Right renal cortex interstitium (tissue), 3 donors: Measurements from ENCODE around the gene DOHH. TPM values are rescaled to one million over a fixed set of nuclear protein-coding genes. Genes with fewer than 3 reads are reported as not detected.

ENCODE experiments used
- DNase-seq, 3 donors: peaks; one replicate each; pipeline ENCODE4 v3.0.0-alpha.2; 2013; ENCODE audit warnings: low read depth in 3 of 3, low spot score in 2 of 3
- polyA plus RNA-seq, 3 donors: library from polyadenylated mRNA; unstranded; fragments of 120-200 nt; gene quantifications; one replicate each; pipeline ENCODE4 v1.2.1, GENCODE V29; 2013; ENCODE audit not compliant: insufficient read length in 3 of 3

DOHH gene
- polyA plus RNA-seq, 3 donors: 5.8 to 7.0 (median 6.7) TPM

GRCh38 chr19:3481241-3482090 lies 19.0 kb downstream of the DOHH start:
- DNase-seq: no peak

GRCh38 chr19:3480383-3481091 lies 19.9 kb downstream of the DOHH start, which contains the start of gene SMIM24:
Gene SMIM24 (minus strand): TSS chr19:3480525. CDS start chr19:3480463, 62 bp downstream.
- no peak for DNase-seq

DNA sequence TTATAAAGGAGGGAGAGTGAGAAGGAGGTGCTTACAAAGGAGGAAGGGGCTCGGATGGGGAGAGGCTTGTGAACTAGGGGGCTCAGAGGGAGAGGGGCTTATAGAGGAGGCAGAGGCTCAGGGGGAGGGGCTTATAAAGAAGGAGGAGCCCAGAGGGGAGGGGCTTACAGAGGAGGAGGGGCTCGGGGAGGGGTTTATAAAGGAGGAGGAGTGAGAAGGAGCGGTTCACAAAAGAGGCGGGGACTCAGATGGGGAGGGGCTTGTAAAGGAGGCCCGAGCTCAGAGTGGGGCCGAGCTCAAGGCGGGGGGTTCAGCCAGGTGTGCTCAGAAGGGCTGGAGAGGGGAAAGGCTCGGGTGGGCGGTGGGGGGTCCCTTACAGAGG lies 20.6 kb downstream of the DOHH start:
- no peak for DNase-seq

- no peak for DNase-seq
Measured at GRCh38 chr19:3479177-3479833, 21.2 kb downstream of the DOHH start.

DNA sequence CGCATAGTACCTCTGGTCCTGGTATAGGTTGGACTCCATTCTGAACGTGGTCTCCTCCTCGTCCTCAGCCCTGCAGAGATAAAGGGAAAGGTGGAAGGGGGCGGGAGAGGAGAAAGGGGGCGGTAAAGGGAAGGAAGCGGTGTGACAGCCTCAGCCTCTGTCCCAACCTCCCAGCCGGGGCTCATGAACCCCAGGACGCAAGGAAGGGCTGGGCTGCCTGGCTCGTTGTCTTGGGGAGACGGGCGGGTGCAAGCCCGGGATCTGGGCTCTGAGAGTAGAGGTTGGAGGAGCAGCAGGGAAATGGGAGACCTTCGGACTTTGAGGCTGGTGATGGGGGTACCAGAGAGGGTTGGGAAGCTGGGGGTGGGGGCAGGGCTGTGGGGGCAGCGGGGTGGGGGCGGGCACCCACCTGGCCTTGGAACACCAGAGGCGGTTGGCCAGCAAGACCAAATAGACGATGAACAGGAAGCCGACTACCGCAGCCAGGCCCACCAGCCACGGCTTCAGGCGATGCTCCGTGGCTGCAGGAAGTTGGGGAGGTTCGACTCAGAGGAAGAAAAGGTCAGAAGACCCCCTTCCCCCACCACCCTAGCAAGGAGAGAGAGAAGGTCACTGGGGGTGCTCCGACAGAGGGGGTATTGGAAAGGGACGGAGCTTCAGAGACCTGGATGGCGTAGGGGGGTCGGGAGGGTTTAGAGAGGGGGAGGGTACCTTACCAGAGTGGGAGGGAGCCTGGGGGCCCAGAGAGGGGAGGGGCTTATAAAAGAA lies 21.9 kb downstream of the DOHH start:
- DNase-seq: no peak

GRCh38 chr19:3477951-3478350 lies 22.5 kb downstream of the DOHH start:
- no peak for DNase-seq

GRCh38 chr19:3477506-3477905 lies 23.0 kb downstream of the DOHH start:
- DNase-seq: no peak

GRCh38 chr19:3476830-3477229 lies 23.6 kb downstream of the DOHH start:
- DNase-seq: no peak

DNA sequence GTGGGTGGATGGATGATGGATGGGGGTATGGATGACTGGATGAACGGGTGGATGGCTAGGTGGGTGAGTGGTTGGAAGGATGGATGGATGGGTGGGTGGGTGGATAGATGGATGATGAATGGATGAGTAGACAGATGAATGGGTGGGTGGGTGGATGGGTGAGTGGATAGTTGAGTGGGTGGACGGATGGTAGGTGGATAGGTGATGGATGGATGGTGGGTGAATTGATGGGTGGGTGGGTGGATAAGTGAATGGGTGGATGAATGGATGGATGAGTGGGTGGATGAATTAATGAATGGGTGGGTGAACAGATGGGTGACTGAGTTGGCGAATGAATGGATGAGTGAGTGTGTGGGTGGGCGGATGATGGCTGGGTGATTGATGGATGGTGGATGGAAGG lies 25.0 kb downstream of the DOHH start:
- no peak for DNase-seq

DNA sequence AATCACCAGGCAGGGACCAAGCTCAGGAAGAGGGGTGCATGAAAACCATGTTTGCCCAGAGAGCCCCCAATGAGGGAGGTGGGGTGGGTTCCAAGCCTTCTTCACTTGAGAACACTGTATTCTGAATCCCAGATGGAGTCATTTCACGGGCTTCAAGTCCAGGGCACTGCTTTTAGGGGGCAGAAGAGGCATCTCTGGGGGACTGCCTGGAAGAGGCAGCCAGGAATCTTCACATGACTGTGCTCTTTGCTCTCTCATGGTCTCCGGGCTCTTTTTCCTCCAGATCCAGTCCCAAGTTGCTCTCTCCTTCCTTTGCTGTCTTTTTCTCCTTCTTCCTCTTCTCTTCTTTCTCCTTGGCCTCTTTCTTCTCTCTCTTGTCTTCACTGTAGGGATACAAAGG lies 25.9 kb downstream of the DOHH start:
- DNase-seq: no peak

DNA sequence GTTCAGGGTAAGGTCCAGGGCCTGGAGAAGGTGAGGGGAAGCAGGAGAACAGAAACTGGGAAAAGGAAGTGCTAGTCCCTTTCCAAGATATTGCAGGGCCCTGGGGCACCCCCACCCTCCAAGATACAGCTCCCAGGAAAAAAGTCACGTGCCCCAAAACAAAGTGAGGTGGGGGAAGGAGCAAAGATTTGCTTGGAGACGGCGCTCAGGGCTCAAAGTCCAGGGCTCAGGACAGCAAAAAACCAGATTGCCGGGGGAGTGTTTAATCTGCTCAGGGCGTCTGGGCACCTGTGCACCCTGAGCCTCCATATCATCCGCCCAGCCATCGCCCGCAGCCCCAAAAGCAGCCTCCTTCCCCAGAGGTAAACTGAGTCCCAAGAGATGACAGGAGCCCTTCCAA lies 26.5 kb downstream of the DOHH start:
- no peak for DNase-seq

DNA sequence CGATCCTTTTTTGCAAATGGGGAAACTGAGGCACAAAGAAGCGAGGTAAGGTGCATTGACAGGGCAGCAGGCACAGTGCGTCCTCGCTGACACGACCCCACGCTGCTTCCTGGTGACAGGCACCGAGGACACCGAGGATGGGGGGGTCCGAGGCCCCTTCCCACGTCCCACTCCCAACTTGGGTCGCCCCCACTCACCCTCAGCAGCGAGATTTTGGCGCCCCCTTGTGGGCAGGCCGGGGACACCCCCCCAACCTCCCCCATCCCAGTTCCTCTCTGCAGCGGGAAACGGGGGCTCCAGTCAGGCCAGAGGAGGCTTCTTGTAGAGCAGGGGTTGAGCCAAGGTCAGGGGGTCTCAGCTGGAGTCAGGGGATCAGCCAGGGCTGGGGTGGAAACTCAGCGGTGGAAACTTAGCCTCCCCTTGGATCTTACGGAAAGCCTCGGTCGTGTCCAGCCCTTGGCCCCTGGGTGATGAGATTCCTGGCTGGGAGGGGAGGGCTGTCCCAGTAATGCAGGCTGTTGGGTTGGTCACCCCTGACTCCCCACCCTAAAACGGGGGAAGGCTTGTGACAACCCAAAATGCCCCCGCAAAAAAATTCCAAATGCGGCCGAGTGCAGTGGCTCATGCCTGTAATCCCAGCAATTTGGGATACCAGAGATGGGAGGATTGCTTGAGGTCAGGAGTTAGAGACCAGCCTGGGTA lies 28.4 kb downstream of the DOHH start:
- no peak for DNase-seq

- no peak for DNase-seq
Measured at GRCh38 chr19:3470500-3471128, 29.9 kb downstream of the DOHH start.

DNA sequence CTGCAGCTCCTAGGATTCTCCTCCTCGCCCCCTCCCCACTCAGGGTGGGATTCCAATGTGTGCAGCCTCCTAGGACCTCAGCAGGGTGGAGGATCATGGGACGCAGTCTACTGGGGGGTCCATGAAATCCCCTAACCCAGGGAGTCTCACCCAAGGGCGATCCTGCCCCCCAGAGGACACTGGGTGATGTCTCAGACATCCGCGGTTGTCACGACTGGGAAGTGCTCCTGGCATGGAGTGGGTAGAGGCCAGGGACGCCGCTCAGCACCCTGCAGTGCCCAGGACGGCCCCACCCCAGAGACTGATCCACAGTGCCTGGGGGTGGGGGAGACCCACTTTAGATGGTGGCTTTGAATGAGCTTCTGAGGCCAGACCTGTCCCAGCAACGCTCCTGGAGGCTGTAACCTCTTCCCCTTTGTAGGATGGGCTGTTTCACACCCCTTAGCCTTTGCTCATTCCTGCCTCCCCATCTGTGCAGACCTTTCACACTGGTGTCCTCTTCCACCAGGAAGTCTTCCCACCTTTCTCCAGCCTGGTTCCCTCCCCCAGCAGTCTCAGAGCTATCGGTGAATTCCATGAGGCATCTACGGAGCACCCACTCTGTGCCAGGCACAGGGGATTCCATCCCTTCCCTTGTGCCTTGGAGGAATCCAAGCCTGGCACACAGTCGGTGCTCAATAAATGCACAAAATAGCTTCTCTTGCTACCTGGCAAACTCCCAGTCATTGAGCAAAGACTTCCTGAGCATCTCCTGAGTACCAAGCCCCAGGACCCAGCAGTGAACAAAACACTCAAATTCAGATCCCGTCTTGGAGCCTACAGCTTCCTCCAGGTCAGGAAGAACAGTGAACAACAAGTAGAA lies 30.6 kb downstream of the DOHH start:
- DNase-seq: no peak

GRCh38 chr19:3468211-3468610 lies 32.3 kb downstream of the DOHH start:
- DNase-seq: no peak

DNA sequence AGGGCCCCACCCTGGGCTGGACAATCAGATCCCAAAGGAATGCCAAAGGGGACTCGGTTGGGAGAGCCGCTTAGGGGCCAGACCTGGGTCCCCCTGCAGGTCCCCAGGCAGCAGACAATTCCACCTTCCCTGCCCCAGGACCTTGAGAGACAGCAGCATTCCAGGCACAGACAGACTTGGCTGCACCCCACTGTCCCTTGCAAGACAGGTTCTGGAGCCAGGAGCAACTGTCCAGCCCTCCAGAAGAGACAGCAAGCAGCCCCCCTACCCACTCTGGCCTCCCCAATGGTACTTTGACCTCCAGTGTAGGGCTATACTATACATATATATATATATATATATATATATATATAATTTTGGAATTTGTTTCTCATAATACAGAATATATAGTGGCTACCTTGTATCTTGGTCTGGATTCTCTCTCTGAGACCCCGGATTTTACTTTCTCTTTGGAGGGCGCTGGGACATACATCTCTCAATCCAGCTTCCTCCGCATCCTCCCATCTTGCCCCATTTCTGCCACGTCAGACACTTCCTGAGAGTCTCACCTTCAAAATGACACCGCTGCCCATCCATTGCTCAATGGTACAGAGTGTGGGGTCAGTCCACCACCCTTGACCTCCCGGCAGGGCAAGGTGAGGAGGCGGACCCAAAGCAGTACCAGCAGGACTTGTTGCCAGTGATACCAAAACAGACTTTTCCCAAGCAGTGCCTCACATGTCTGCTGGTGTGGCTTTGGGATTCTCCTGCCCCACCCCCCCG lies 32.9 kb downstream of the DOHH start:
- no peak for DNase-seq

- no peak for DNase-seq
Measured at GRCh38 chr19:3466635-3467034, 33.8 kb downstream of the DOHH start.

GRCh38 chr19:3465552-3465951 lies 34.9 kb downstream of the DOHH start:
- DNase-seq: no peak
